Thyroid gland (tissue), 4 donors: Measurements from ENCODE around the gene FHIT. TPM values are rescaled to one million over a fixed set of nuclear protein-coding genes. Genes with fewer than 3 reads are reported as not detected.

Experiments used
- DNase-seq, 2 donors: peaks; one replicate each; pipeline ENCODE4 v3.0.0-alpha.2; 2019
- H3K27ac ChIP-seq, 3 donors: fragments of 200-600 bp; sonication (generic); 1 replicate in 2 of 3; 2 replicates in 1 of 3; pipeline ENCODE4 v1.5.1; 2016 to 2019; ENCODE audit warnings: mild to moderate bottlenecking in 1 of 3, moderate library complexity in 1 of 3
- H3K27me3 ChIP-seq: fragments of 200-600 bp; sonication (generic); one replicate; pipeline ENCODE4 v1.5.1; 2019
- H3K36me3 ChIP-seq, 2 donors: fragments of 200-600 bp; sonication (generic); one replicate each; pipeline ENCODE4 v1.5.1; 2016 to 2019
- H3K4me1 ChIP-seq, 2 donors: fragments of 200-600 bp; sonication (generic); one replicate each; pipeline ENCODE4 v1.5.1; 2017 to 2019
- H3K4me3 ChIP-seq, 3 donors: fragments of 200-600 bp; sonication (generic); replicated peaks in 1 of 3; 1 replicate in 2 of 3; 2 replicates in 1 of 3; pipeline ENCODE4 v1.5.1; 2016; ENCODE audit warnings: mild to moderate bottlenecking in 1 of 3
- H3K9me3 ChIP-seq: fragments of 200-600 bp; sonication (generic); one replicate; pipeline ENCODE4 v1.5.1; 2017
- CTCF ChIP-seq, 6 experiments: fragments of 200-600 bp in 3 of 6; fragments of 450-650 bp in 3 of 6; sonication (generic) in 3 of 6; IDR thresholded peaks; one replicate each; pipeline ENCODE4 v1.5.1; 2016 to 2019; ENCODE audit warnings: antibody characterized with exemption in 6 of 6, mild to moderate bottlenecking in 2 of 6, inconsistent platforms in 1 of 6, moderate library complexity in 1 of 6
- POLR2A ChIP-seq, 2 donors: fragments of 450-650 bp; IDR thresholded peaks; one replicate each; pipeline ENCODE4 v1.6.1; 2017; ENCODE audit warnings: antibody characterized with exemption in 2 of 2, mild to moderate bottlenecking in 2 of 2, moderate library complexity in 1 of 2
- WGBS, 2 donors: methylation state at CpG; one replicate each; pipeline ENCODE4 v1.1.5; 2017; 5-methylcytosine and 5-hydroxymethylcytosine counted together
- intact Hi-C: fragments of 100-400 bp; cut with DNase I; formaldehyde crosslinking; loops from one replicate; pipeline ENCODE4 v1.15.1; 2023
- total RNA-seq, 4 donors: library from RNA; depleted of rRNA; stranded (reverse); fragments of >200 nt; gene quantifications; one replicate each; pipeline ENCODE4 v1.2.3, GENCODE V29; 2016

FHIT gene
- total RNA-seq, 4 donors from 2014 or later, result 12.2 to 18.9 (median 16.2) TPM

GRCh38 chr3:60752809-60753208, 498.4 kb downstream of the FHIT start:
- no peaks in the 10 kb centered on the region for H3K36me3 ChIP-seq
- 86 to 90% methylated on average over 3 of the region's 3 CpGs for WGBS, 2 donors
- no peaks in the 10 kb centered on the region for H3K27me3 ChIP-seq
- no peak for DNase-seq
- no peaks in the 10 kb centered on the region for H3K9me3 ChIP-seq
- TF ChIP-seq POLR2A (IDR thresholded peaks at IDR 0.05) (no peak), CTCF (IDR thresholded peaks at IDR 0.05) (no peak)
- intact Hi-C loops, result no loop called here
- no peak overlapping the region for H3K4me3 ChIP-seq
- H3K4me1 ChIP-seq, result peaks cover 0 to 5% of the 10 kb centered on the region in 2 donors
- no peak overlapping the region for H3K27ac ChIP-seq

- TF ChIP-seq CTCF (IDR thresholded peaks at IDR 0.05) (no peak), POLR2A (IDR thresholded peaks at IDR 0.05) (no peak)
- 73 to 78% methylated on average over 3 of the region's 3 CpGs for WGBS, 2 donors
- no peak overlapping the region for H3K4me3 ChIP-seq
- H3K27ac ChIP-seq, result no peak overlapping the region
- no peaks in the 10 kb centered on the region for H3K27me3 ChIP-seq
- peaks cover 5 to 6% of the 10 kb centered on the region in 2 donors for H3K4me1 ChIP-seq
- H3K36me3 ChIP-seq, result no peaks in the 10 kb centered on the region
- intact Hi-C loops, result no loop called here
- DNase-seq, result no peak
- no peaks in the 10 kb centered on the region for H3K9me3 ChIP-seq
Observed at GRCh38 chr3:60746695-60747416, 504.4 kb downstream of the FHIT start.

- Histone ChIP-seq H3K27me3 (no peaks in the 10 kb centered on the region), H3K36me3 (no peaks in the 10 kb centered on the region), H3K27ac (no peak overlapping the region), H3K4me3 (no peak overlapping the region), H3K4me1 (peaks cover 5 to 6% of the 10 kb centered on the region in 2 donors), H3K9me3 (no peaks in the 10 kb centered on the region)
- no peak for TF ChIP-seq POLR2A (IDR thresholded peaks at IDR 0.05)
- TF ChIP-seq CTCF (IDR thresholded peaks at IDR 0.05), result no peak
- WGBS, 2 donors, result 93 to 95% methylated on average over 8 of the region's 8 CpGs
- intact Hi-C loops, result no loop called here
- DNase-seq, result no peak
Observed at GRCh38 chr3:60746043-60746638, 505.1 kb downstream of the FHIT start.

- Histone ChIP-seq H3K4me1 (peaks cover 5 to 6% of the 10 kb centered on the region in 2 donors), H3K27ac (no peak overlapping the region), H3K36me3 (no peaks in the 10 kb centered on the region), H3K9me3 (no peaks in the 10 kb centered on the region), H3K4me3 (no peak overlapping the region), H3K27me3 (no peaks in the 10 kb centered on the region)
- intact Hi-C loops, result no loop called here
- 40 to 64% methylated on average over 4 of the region's 4 CpGs for WGBS, 2 donors
- no peak for DNase-seq
- TF ChIP-seq CTCF (IDR thresholded peaks at IDR 0.05), result no peak
Observed at GRCh38 chr3:60743631-60744164, 507.6 kb downstream of the FHIT start.

GRCh38 chr3:60742606-60743145, 508.6 kb downstream of the FHIT start:
- Histone ChIP-seq H3K4me1 (peaks cover 5 to 6% of the 10 kb centered on the region in 2 donors), H3K9me3 (no peaks in the 10 kb centered on the region), H3K27ac (no peak overlapping the region), H3K4me3 (no peak overlapping the region), H3K36me3 (no peaks in the 10 kb centered on the region), H3K27me3 (no peaks in the 10 kb centered on the region)
- intact Hi-C loops, result no loop called here
- 77 to 86% methylated on average over 8 of the region's 8 CpGs for WGBS, 2 donors
- TF ChIP-seq POLR2A (IDR thresholded peaks at IDR 0.05), result no peak
- TF ChIP-seq CTCF (IDR thresholded peaks at IDR 0.05), result no peak
- no peak for DNase-seq
